HEK293 (cell line): Measurements from ENCODE around the gene SURF2.
"Not testable (repeated sequence)": the region's sequence is repeated elsewhere in the genome, so short reads cannot be mapped to it uniquely, and the experiment has no call there.

Experiments used
- CTCF ChIA-PET: fragments of 350-600 bp; formaldehyde crosslinking; extraction: SDS; loops from one replicate; lab custom pipeline; 2021; ENCODE audit warnings: antibody characterized with exemption; lab: Yijun Ruan, JAX
- POLR2A ChIA-PET: fragments of 300-600 bp; formaldehyde crosslinking; extraction: SDS; loops from one replicate; lab custom pipeline; 2020; ENCODE audit warnings: antibody characterized with exemption, inconsistent platforms; lab: Yijun Ruan, JAX
- H3K27ac ChIP-seq: fragments of 200-500 bp; sonication (Bioruptor generic); 2 replicates; pipeline ENCODE4 v1.5.1; 2014; ENCODE audit warnings: low read depth, low read length, control low read depth, inconsistent platforms; ENCODE audit errors: extremely low read depth
- H3K36me3 ChIP-seq, 2 experiments: fragments of 200-500 bp in 1 of 2; sonication (Bioruptor generic) in 1 of 2; 1 replicate in 1 of 2; 2 replicates in 1 of 2; pipeline ENCODE4 v1.5.1; 2014 to 2017; ENCODE audit warnings: inconsistent platforms in 2 of 2, low read length in 2 of 2; ENCODE audit not compliant: control insufficient read depth in 2 of 2, insufficient read depth in 1 of 2
- H3K4me1 ChIP-seq: fragments of 200-500 bp; sonication (Bioruptor generic); 2 replicates; pipeline ENCODE4 v1.5.1; 2014; ENCODE audit warnings: mild to moderate bottlenecking, low read length, inconsistent platforms; ENCODE audit not compliant: control insufficient read depth, insufficient read depth
- H3K4me3 ChIP-seq: 2 replicates; pipeline ENCODE4 v1.5.1; 2011; ENCODE audit warnings: low read depth, mild to moderate bottlenecking, control low read depth, low read length, moderate library complexity
- H3K9me3 ChIP-seq: fragments of 200-500 bp; sonication (Bioruptor generic); 2 replicates; pipeline ENCODE4 v1.5.1; 2014; ENCODE audit warnings: low read depth, low read length, inconsistent platforms; ENCODE audit not compliant: control insufficient read depth, insufficient read depth
- BCL11B ChIP-seq: fragments of 450-650 bp; formaldehyde crosslinking; IDR thresholded peaks from 2 replicates; pipeline ENCODE4 v1.5.1; 2016; ENCODE audit warnings: low read depth, missing biosample characterization, missing genetic modification characterization
- HOXD13 ChIP-seq: sonication (generic); formaldehyde crosslinking; IDR thresholded peaks from 2 replicates; pipeline ENCODE4 v1.8.0; 2022; ENCODE audit warnings: missing genetic modification reagents, borderline replicate concordance
- IKZF3 ChIP-seq: fragments of 450-650 bp; IDR thresholded peaks from 2 replicates; pipeline ENCODE4 v1.5.0; 2018; ENCODE audit warnings: missing biosample characterization, mild to moderate bottlenecking, missing genetic modification characterization, moderate library complexity
- WT1 ChIP-seq: fragments of 450-650 bp; formaldehyde crosslinking; IDR thresholded peaks from 2 replicates; pipeline ENCODE4 v1.5.1; 2016; ENCODE audit warnings: missing biosample characterization, missing genetic modification characterization
- ZNF138 ChIP-seq: fragments of 450-650 bp; formaldehyde crosslinking; IDR thresholded peaks from 2 replicates; pipeline ENCODE4 v1.5.1; 2016; ENCODE audit warnings: missing biosample characterization, missing genetic modification characterization, borderline replicate concordance
- ZNF214 ChIP-seq: fragments of 450-650 bp; formaldehyde crosslinking; IDR thresholded peaks from 2 replicates; pipeline ENCODE4 v1.5.1; 2017; ENCODE audit warnings: missing biosample characterization, mild to moderate bottlenecking, missing genetic modification characterization, borderline replicate concordance
- ZNF626 ChIP-seq: fragments of 450-650 bp; sonication (Bioruptor Pico); formaldehyde crosslinking; IDR thresholded peaks from 2 replicates; pipeline ENCODE4 v1.5.1; 2018; ENCODE audit warnings: missing biosample characterization, missing genetic modification characterization, inconsistent platforms
- TF ChIP-seq, protein P1 (sequence below): fragments of 450-650 bp; formaldehyde crosslinking; IDR thresholded peaks from 2 replicates; pipeline ENCODE4 v1.5.0; 2017; ENCODE audit warnings: missing biosample characterization, missing genetic modification characterization, borderline replicate concordance
- TF ChIP-seq, protein P2 (sequence below): fragments of 450-650 bp; formaldehyde crosslinking; IDR thresholded peaks from 2 replicates; pipeline ENCODE4 v1.5.1; 2016; ENCODE audit warnings: missing biosample characterization, missing genetic modification characterization
- TF ChIP-seq, protein P3 (sequence below): fragments of 450-650 bp; formaldehyde crosslinking; IDR thresholded peaks from 2 replicates; pipeline ENCODE4 v1.5.1; 2016; ENCODE audit warnings: missing biosample characterization, missing genetic modification characterization
- TF ChIP-seq, protein P4 (sequence below): fragments of 450-650 bp; formaldehyde crosslinking; IDR thresholded peaks from 2 replicates; pipeline ENCODE4 v1.5.1; 2016; ENCODE audit warnings: missing biosample characterization, missing genetic modification characterization, borderline replicate concordance

The SURF2 gene

DNA sequence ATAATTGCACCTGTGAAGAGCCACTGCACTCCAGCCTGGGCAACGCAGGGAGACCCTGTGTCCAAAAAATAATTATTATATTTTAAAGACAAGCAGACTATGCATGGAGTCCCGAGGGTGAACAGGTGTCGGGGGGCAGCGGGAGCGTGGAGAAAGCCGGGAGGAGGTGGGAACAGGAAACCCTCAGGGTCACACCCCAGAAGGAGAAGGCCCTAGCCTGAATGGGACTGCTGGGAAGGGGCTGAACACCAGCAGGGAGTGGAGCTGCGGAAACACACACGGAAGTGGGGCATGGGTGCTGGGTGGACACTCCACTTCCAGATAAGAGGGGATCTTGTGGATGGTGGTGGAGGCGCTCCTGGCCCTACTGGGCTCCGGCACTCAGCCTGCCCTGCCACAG, 33.1 kb upstream of the SURF2 start:
- TF ChIP-seq IKZF3 (tag by site-specific recombination) = no peak
- TF ChIP-seq, protein P1, sequence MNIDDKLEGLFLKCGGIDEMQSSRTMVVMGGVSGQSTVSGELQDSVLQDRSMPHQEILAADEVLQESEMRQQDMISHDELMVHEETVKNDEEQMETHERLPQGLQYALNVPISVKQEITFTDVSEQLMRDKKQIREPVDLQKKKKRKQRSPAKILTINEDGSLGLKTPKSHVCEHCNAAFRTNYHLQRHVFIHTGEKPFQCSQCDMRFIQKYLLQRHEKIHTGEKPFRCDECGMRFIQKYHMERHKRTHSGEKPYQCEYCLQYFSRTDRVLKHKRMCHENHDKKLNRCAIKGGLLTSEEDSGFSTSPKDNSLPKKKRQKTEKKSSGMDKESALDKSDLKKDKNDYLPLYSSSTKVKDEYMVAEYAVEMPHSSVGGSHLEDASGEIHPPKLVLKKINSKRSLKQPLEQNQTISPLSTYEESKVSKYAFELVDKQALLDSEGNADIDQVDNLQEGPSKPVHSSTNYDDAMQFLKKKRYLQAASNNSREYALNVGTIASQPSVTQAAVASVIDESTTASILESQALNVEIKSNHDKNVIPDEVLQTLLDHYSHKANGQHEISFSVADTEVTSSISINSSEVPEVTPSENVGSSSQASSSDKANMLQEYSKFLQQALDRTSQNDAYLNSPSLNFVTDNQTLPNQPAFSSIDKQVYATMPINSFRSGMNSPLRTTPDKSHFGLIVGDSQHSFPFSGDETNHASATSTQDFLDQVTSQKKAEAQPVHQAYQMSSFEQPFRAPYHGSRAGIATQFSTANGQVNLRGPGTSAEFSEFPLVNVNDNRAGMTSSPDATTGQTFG = no peak
- no peak for TF ChIP-seq ZNF626
- no peak for TF ChIP-seq BCL11B (tag by site-specific recombination)
- TF ChIP-seq ZNF214 (tag by site-specific recombination) = no peak
- TF ChIP-seq ZNF138 = no peak
- TF ChIP-seq, protein P2, sequence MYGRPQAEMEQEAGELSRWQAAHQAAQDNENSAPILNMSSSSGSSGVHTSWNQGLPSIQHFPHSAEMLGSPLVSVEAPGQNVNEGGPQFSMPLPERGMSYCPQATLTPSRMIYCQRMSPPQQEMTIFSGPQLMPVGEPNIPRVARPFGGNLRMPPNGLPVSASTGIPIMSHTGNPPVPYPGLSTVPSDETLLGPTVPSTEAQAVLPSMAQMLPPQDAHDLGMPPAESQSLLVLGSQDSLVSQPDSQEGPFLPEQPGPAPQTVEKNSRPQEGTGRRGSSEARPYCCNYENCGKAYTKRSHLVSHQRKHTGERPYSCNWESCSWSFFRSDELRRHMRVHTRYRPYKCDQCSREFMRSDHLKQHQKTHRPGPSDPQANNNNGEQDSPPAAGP = no peak
- H3K9me3 ChIP-seq = no peaks in the 10 kb centered on the region
- CTCF ChIA-PET = interaction anchor here (0.6 to 1.3 kb wide), 4 partner anchors 8 to 176 kb away, joined by 3 to 6 read pairs (median 4); no protein-coding TSS in a partner anchor
- H3K4me1 ChIP-seq = no peaks in the 10 kb centered on the region
- H3K4me3 ChIP-seq = no peak overlapping the region
- POLR2A ChIA-PET = interaction anchor here (0.6 kb wide), 1 partner anchor 11 kb away, joined by 3 read pairs; no protein-coding TSS in a partner anchor
- no peaks in the 10 kb centered on the region for H3K36me3 ChIP-seq
- H3K27ac ChIP-seq = no peak overlapping the region

DNA sequence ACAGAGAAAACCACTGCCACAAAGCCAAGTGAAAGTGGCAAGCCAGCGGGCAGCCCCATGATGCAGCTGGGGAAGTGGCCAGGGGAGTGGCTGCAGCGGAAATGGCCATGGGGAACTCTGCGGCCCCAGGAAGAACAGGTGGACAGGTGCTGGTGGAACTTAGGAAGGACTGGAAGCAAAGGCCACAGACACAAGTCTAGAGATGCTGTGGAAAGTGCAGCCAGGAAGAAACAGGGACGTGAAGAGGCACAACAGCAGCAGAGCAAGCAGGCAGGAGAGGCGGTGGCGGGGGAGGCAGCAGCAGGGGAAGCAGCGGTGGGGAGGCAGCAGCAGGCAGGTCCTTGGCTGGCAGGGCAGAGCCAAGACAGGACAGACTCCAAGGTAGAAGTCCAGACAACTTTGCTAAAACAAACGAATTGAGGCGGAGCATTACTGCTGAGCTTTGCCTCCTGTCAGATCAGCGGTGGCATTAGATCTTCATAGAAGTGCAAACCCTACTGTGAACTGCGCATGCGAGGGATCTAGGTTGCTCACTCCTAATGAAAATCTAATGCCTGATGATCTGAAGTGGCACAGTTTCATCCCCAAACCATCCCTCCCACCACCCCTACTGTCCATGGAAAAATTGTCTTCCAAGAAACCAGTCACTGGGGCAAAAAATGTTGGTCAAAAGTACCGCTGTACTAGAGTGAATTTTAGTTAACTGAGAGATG, 32.2 kb upstream of the SURF2 start:
- POLR2A ChIA-PET = no interaction called here
- Histone ChIP-seq H3K27ac (no peak overlapping the region), H3K9me3 (no peaks in the 10 kb centered on the region), H3K4me1 (no peaks in the 10 kb centered on the region), H3K4me3 (no peak overlapping the region), H3K36me3 (no peaks in the 10 kb centered on the region)
- CTCF ChIA-PET = interaction anchor here (0.6 to 2.2 kb wide), 2 partner anchors 136 to 159 kb away, joined by 3 to 8 read pairs; no protein-coding TSS in a partner anchor
- TF ChIP-seq WT1 (no peak), BCL11B (tag by site-specific recombination) (no peak), HOXD13 (CRISPR knock-in tag) (no peak)
- TF ChIP-seq, protein P3, sequence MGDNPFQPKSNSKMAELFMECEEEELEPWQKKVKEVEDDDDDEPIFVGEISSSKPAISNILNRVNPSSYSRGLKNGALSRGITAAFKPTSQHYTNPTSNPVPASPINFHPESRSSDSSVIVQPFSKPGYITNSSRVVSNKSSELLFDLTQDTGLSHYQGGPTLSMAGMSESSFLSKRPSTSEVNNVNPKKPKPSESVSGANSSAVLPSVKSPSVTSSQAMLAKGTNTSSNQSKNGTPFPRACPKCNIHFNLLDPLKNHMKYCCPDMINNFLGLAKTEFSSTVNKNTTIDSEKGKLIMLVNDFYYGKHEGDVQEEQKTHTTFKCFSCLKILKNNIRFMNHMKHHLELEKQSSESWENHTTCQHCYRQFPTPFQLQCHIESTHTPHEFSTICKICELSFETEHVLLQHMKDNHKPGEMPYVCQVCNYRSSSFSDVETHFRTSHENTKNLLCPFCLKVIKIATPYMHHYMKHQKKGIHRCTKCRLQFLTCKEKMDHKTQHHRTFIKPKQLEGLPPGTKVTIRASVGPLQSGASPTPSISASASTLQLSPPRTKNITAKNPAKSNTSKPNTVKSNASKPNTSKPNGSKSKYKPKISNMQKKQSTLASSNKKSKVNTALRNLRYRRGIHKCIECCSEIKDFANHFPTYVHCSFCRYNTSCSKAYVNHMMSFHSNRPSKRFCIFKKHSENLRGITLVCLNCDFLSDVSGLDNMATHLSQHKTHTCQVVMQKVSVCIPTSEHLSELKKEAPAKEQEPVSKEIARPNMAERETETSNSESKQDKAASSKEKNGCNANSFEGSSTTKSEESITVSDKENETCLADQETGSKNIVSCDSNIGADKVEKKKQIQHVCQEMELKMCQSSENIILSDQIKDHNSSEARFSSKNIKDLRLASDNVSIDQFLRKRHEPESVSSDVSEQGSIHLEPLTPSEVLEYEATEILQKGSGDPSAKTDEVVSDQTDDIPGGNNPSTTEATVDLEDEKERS (tag by site-specific recombination) = no peak
- TF ChIP-seq, protein P4, sequence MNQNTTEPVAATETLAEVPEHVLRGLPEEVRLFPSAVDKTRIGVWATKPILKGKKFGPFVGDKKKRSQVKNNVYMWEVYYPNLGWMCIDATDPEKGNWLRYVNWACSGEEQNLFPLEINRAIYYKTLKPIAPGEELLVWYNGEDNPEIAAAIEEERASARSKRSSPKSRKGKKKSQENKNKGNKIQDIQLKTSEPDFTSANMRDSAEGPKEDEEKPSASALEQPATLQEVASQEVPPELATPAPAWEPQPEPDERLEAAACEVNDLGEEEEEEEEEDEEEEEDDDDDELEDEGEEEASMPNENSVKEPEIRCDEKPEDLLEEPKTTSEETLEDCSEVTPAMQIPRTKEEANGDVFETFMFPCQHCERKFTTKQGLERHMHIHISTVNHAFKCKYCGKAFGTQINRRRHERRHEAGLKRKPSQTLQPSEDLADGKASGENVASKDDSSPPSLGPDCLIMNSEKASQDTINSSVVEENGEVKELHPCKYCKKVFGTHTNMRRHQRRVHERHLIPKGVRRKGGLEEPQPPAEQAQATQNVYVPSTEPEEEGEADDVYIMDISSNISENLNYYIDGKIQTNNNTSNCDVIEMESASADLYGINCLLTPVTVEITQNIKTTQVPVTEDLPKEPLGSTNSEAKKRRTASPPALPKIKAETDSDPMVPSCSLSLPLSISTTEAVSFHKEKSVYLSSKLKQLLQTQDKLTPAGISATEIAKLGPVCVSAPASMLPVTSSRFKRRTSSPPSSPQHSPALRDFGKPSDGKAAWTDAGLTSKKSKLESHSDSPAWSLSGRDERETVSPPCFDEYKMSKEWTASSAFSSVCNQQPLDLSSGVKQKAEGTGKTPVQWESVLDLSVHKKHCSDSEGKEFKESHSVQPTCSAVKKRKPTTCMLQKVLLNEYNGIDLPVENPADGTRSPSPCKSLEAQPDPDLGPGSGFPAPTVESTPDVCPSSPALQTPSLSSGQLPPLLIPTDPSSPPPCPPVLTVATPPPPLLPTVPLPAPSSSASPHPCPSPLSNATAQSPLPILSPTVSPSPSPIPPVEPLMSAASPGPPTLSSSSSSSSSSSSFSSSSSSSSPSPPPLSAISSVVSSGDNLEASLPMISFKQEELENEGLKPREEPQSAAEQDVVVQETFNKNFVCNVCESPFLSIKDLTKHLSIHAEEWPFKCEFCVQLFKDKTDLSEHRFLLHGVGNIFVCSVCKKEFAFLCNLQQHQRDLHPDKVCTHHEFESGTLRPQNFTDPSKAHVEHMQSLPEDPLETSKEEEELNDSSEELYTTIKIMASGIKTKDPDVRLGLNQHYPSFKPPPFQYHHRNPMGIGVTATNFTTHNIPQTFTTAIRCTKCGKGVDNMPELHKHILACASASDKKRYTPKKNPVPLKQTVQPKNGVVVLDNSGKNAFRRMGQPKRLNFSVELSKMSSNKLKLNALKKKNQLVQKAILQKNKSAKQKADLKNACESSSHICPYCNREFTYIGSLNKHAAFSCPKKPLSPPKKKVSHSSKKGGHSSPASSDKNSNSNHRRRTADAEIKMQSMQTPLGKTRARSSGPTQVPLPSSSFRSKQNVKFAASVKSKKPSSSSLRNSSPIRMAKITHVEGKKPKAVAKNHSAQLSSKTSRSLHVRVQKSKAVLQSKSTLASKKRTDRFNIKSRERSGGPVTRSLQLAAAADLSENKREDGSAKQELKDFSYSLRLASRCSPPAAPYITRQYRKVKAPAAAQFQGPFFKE = no peak

DNA sequence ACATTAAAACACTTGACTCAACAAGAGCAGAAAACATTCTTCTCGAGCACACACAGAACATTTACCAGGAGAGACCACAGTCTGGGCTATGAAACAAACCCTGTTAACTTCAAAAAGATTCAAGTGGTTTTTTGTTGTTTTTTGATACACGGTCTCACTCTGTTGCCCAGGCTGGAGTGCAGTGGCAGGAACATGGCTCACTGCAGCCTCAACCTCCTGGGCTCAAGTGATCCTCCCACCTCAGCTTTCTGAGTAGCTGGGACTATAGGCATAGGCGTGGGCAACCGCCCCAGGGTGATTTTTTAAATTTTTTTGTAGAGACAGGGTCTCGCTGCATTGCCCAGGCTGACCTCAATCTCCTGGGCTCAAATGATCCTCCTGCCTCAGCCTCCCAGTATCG, 29.3 kb upstream of the SURF2 start:
- H3K27ac ChIP-seq, POLR2A ChIA-PET, H3K4me3 ChIP-seq, H3K4me1 ChIP-seq, H3K9me3 ChIP-seq: not testable (repeated sequence)
- peaks cover 4 to 24% of the 10 kb centered on the region in 2 experiments; a peak in 2 of 3 replicates for H3K36me3 ChIP-seq
- CTCF ChIA-PET = interaction anchor here (4.3 to 8.9 kb wide), 3 partner anchors 88 to 146 kb away, joined by 40 to 159 read pairs (median 48); no protein-coding TSS in a partner anchor
